PC-3 (cell line): ENCODE measurements around the gene FZD4. TPM values are rescaled to one million over a fixed set of nuclear protein-coding genes. Genes with fewer than 3 reads are reported as not detected.

ENCODE experiments used
- ATAC-seq: fragments of 200-7000 bp; cut with Tn5 transposase; 2 replicates; pipeline ENCODE4 v1.9.1; 2020; ENCODE audit warnings: mild to moderate bottlenecking, moderate library complexity
- BruUV-seq: library from RNA; stranded (reverse); fragments of 400-500 nt; replicated peaks from 2 replicates; lab custom pipeline; 2021; lab: Mats Ljungman, UMichigan
- CTCF ChIA-PET: fragments of 300-600 bp; sonication (Branson Sonifier 250); formaldehyde crosslinking; loops from one replicate; lab custom pipeline; 2022; ENCODE audit warnings: antibody characterized with exemption; lab: Charles Lee
- POLR2A ChIA-PET: fragments of 300-600 bp; sonication (Branson Sonifier 250); formaldehyde crosslinking; loops from one replicate; lab custom pipeline; 2022; ENCODE audit warnings: antibody characterized with exemption; ENCODE audit not compliant: unreplicated experiment; lab: Charles Lee
- DNase-seq: peaks from one replicate; pipeline ENCODE4 v3.0.0-alpha.2; 2015
- H2AFZ ChIP-seq: fragments of 300-600 bp; sonication (generic); 2 replicates; pipeline ENCODE4 v1.6.0; 2016; ENCODE audit warnings: antibody characterized with exemption, low read length
- H3F3A ChIP-seq: fragments of 300-600 bp; sonication (generic); one replicate; pipeline ENCODE4 v1.6.0; 2017; ENCODE audit warnings: antibody characterized with exemption, low read length, control low read depth, mild to moderate bottlenecking; ENCODE audit not compliant: unreplicated experiment
- H3K27ac ChIP-seq: fragments of 300-600 bp; sonication (generic); 2 replicates; pipeline ENCODE4 v1.5.1; 2016; ENCODE audit warnings: mild to moderate bottlenecking, low read length
- H3K27me3 ChIP-seq: fragments of 300-600 bp; sonication (generic); 2 replicates; pipeline ENCODE4 v1.6.1; 2016; ENCODE audit warnings: low read length, mixed read lengths
- H3K36me3 ChIP-seq: fragments of 300-600 bp; sonication (generic); 2 replicates; pipeline ENCODE4 v1.6.1; 2016; ENCODE audit warnings: low read depth, mixed run types, low read length, mixed read lengths
- H3K4me1 ChIP-seq: fragments of 300-600 bp; sonication (generic); 2 replicates; pipeline ENCODE4 v1.5.1; 2016; ENCODE audit warnings: low read length; ENCODE audit not compliant: insufficient read depth
- H3K4me2 ChIP-seq: fragments of 300-600 bp; sonication (generic); 2 replicates; pipeline ENCODE4 v1.6.0; 2016; ENCODE audit warnings: low read length
- H3K4me3 ChIP-seq: fragments of 300-600 bp; sonication (generic); 2 replicates; pipeline ENCODE4 v1.5.1; 2016; ENCODE audit warnings: mild to moderate bottlenecking, low read length, mixed read lengths
- H3K79me2 ChIP-seq: fragments of 300-600 bp; sonication (generic); 2 replicates; pipeline ENCODE4 v1.6.1; 2017; ENCODE audit warnings: low read length, mixed read lengths
- H3K9ac ChIP-seq: fragments of 300-600 bp; sonication (generic); 2 replicates; pipeline ENCODE4 v1.6.0; 2016; ENCODE audit warnings: mild to moderate bottlenecking, low read length
- H3K9me2 ChIP-seq: fragments of 300-600 bp; sonication (generic); replicated peaks from 2 replicates; pipeline ENCODE4 v1.6.1; 2016; ENCODE audit warnings: mixed run types, low read length, mixed read lengths
- H3K9me3 ChIP-seq: fragments of 300-600 bp; sonication (generic); 2 replicates; pipeline ENCODE4 v1.6.1; 2016; ENCODE audit warnings: low read length, mixed read lengths
- H4K20me1 ChIP-seq: fragments of 300-600 bp; sonication (generic); 2 replicates; pipeline ENCODE4 v1.6.1; 2016; ENCODE audit warnings: low read length, mixed read lengths
- EZH2 ChIP-seq: fragments of 300-600 bp; sonication (generic); IDR thresholded peaks from one replicate; pipeline ENCODE4 v1.6.1; 2017; ENCODE audit warnings: antibody characterized with exemption, mild to moderate bottlenecking, low read length; ENCODE audit not compliant: unreplicated experiment
- EZH2phosphoT487 ChIP-seq: fragments of 300-600 bp; sonication (generic); IDR thresholded peaks from 2 replicates; pipeline ENCODE4 v1.6.1; 2018; ENCODE audit warnings: mild to moderate bottlenecking, antibody characterized with exemption, low read length, borderline replicate concordance
- intact Hi-C: fragments of 100-400 bp; cut with micrococcal nuclease; formaldehyde crosslinking; loops from 2 replicates; pipeline ENCODE4 v1.9.0; 2023
- total RNA-seq: library from RNA; depleted of rRNA; stranded (reverse); fragments of >200 nt; gene quantifications from 2 replicates; pipeline ENCODE4 v1.2.3, GENCODE V29; 2014
- TF ChIP-seq, protein P1 (sequence below): fragments of 300-600 bp; sonication (generic); conservative IDR thresholded peaks from 2 replicates; pipeline ENCODE4 v1.5.1; 2017; ENCODE audit warnings: antibody characterized with exemption, low read depth, mild to moderate bottlenecking, low read length

FZD4 gene
- total RNA-seq, 1 experiment from 2014 or later: 17.7 TPM

DNA sequence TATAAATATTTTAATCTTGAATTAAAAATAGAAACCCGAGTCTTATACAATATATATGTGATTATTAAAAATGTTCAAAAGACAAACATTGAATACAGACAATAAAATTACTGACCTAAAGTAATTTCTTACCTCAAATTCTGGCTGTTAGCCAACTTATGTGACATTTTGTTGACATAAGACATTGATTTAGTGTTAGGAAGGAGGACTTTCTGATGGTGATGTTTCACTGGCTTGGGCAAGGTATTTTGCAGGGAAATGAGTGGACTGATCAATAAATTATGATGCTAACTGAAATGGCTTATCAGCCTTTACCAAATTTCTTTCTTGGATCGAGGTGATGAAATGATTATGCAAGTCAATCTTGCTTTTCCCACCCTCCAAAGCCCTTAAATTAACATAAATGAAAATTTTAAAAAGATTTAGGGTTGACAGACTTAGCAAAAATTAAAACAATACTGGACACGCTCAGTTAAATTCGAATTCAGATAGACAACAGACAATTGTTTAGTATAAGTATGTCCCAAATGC, 33.2 kb upstream of the FZD4 start:
- H4K20me1 ChIP-seq: no peaks in the 10 kb centered on the region
- H3K27ac ChIP-seq: no peak overlapping the region
- H2AFZ ChIP-seq: no peak overlapping the region
- H3K9me3 ChIP-seq: no peaks in the 10 kb centered on the region
- no peaks in the 10 kb centered on the region for H3K27me3 ChIP-seq
- no peaks in the 10 kb centered on the region for H3K9me2 ChIP-seq
- no peaks in the 10 kb centered on the region for H3K79me2 ChIP-seq
- POLR2A ChIA-PET: no interaction called here
- TF ChIP-seq, protein P1, sequence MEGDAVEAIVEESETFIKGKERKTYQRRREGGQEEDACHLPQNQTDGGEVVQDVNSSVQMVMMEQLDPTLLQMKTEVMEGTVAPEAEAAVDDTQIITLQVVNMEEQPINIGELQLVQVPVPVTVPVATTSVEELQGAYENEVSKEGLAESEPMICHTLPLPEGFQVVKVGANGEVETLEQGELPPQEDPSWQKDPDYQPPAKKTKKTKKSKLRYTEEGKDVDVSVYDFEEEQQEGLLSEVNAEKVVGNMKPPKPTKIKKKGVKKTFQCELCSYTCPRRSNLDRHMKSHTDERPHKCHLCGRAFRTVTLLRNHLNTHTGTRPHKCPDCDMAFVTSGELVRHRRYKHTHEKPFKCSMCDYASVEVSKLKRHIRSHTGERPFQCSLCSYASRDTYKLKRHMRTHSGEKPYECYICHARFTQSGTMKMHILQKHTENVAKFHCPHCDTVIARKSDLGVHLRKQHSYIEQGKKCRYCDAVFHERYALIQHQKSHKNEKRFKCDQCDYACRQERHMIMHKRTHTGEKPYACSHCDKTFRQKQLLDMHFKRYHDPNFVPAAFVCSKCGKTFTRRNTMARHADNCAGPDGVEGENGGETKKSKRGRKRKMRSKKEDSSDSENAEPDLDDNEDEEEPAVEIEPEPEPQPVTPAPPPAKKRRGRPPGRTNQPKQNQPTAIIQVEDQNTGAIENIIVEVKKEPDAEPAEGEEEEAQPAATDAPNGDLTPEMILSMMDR: no peak
- no peak for TF ChIP-seq EZH2phosphoT487
- no peak for TF ChIP-seq EZH2
- H3F3A ChIP-seq: no peaks in the 10 kb centered on the region
- ATAC-seq (no peak), DNase-seq (peak; percentile 47)
- BruUV-seq: no TSS peak
- no peak overlapping the region for H3K4me3 ChIP-seq
- no peak overlapping the region for H3K9ac ChIP-seq
- CTCF ChIA-PET: no interaction called here
- H3K36me3 ChIP-seq: no peaks in the 10 kb centered on the region
- H3K4me1 ChIP-seq: peaks cover 9% of the 10 kb centered on the region
- intact Hi-C loops: no loop called here
- no peak overlapping the region for H3K4me2 ChIP-seq

DNA sequence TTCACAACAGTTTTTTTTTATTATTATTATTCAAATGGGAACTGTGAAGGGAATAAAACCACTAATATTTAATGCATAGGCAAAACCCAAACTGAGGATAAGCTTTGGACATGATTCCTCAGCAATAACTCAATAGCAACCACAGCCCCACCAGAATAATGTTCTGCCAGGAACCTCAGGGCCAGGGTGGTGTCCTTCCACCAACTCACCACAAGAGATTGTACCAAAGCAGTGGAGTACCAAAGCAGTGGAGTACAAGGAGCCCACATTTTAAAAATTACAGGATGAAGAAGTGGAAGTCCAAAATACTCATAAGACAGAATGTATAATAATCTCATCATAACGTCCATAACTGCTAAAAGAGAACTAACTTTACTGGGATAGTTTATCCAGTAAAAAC, 32.5 kb upstream of the FZD4 start:
- Histone ChIP-seq H3K27me3 (no peaks in the 10 kb centered on the region), H3K4me1 (peaks cover 14% of the 10 kb centered on the region), H3K79me2 (no peaks in the 10 kb centered on the region), H2AFZ (no peak overlapping the region), H3K4me2 (no peak overlapping the region), H4K20me1 (no peaks in the 10 kb centered on the region), H3K4me3 (no peak overlapping the region), H3K27ac (no peak overlapping the region), H3K9me3 (no peaks in the 10 kb centered on the region), H3F3A (no peaks in the 10 kb centered on the region), H3K36me3 (no peaks in the 10 kb centered on the region), H3K9ac (no peak overlapping the region), H3K9me2 (no peaks in the 10 kb centered on the region)
- BruUV-seq: no TSS peak
- intact Hi-C loops: no loop called here
- POLR2A ChIA-PET: no interaction called here
- TF ChIP-seq, protein P1: no peak
- TF ChIP-seq EZH2: no peak
- no peak for TF ChIP-seq EZH2phosphoT487
- no peak for DNase-seq
- no peak; the same call in 1 of the 2 replicates for ATAC-seq
- CTCF ChIA-PET: no interaction called here

DNA sequence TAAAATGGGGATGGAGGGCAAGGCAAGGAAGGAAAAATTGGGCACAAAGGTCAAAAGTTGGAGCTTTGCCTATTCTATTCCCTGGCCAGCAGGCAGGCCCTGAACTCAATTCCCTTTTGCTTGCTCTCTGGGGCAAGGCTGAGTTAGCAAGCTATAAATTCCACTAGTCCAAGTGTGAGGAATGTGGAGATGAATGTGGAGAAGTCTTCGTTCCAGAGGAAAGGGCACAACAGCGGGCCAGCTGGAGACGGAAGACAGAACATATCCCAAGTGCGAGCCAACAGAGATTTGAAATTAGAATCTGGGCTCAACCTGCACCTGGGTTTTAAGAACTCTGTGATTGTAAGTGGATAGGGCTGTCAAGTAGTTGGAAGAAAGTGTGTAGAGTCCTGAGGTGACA, 29.5 kb upstream of the FZD4 start:
- Histone ChIP-seq H2AFZ (no peak overlapping the region), H3K4me3 (no peak overlapping the region), H3K27me3 (no peaks in the 10 kb centered on the region), H3K36me3 (no peaks in the 10 kb centered on the region), H3K4me1 (peaks cover 4% of the 10 kb centered on the region; the same call in 1 of the 2 replicates), H3K9me2 (no peaks in the 10 kb centered on the region), H4K20me1 (no peaks in the 10 kb centered on the region), H3K27ac (no peak overlapping the region), H3K9ac (no peak overlapping the region), H3F3A (no peaks in the 10 kb centered on the region), H3K9me3 (no peaks in the 10 kb centered on the region), H3K79me2 (no peaks in the 10 kb centered on the region), H3K4me2 (no peak overlapping the region)
- POLR2A ChIA-PET: no interaction called here
- intact Hi-C loops: no loop called here
- BruUV-seq: no TSS peak
- DNase-seq (no peak), ATAC-seq (no peak)
- no peak for TF ChIP-seq EZH2
- TF ChIP-seq EZH2phosphoT487: no peak
- TF ChIP-seq, protein P1: no peak
- CTCF ChIA-PET: no interaction called here
